ENCODE data around the gene SLAMF7. TPM values are rescaled to one million over a fixed set of nuclear protein-coding genes. Genes with fewer than 3 reads are reported as not detected.
A peak's percentile ranks its signal among the peaks of the same experiment; 100 is the strongest.

The SLAMF7 gene
- total and polyA plus RNA-seq, 10 of the 15 experiments (the other 5 are each of a cell fraction or from before 2014, with no cell fraction given), result 66.6 to 284 (median 108) TPM

- TF ChIP-seq BMI1 (IDR thresholded peaks at IDR 0.05; ENCODE audit: borderline replicate concordance), result no peak
- TF ChIP-seq BCL11A (IDR thresholded peaks at IDR 0.05; ENCODE audit: low read depth, low read length), result peak; percentile 82
- peak; percentile 57; the same call in 1 of the 2 replicates for TF ChIP-seq CREB1 (IDR thresholded peaks at IDR 0.05; ENCODE audit: low read depth)
- TF ChIP-seq YBX1 (IDR thresholded peaks at IDR 0.05), result peak; percentile 100
- TF ChIP-seq BCL3 (IDR thresholded peaks at IDR 0.05; ENCODE audit: borderline replicate concordance, insufficient read depth, low read depth, low read length, poor library complexity, severe bottlenecking), result peak; percentile 100
- no peak for TF ChIP-seq DPF2 (IDR thresholded peaks at IDR 0.05)
- no peak for TF ChIP-seq JUNB (IDR thresholded peaks at IDR 0.05)
- peak; percentile 75; the same call in 1 of the 2 replicates for TF ChIP-seq ZBTB4 (CRISPR knock-in tag; IDR thresholded peaks at IDR 0.05)
- peak; percentile 71 for TF ChIP-seq IKZF1 (conservative IDR thresholded peaks at IDR 0.05)
- peak; percentile 69; the same call in 1 of the 2 replicates for TF ChIP-seq MXI1 (IDR thresholded peaks at IDR 0.05; ENCODE audit: low read depth, low read length)
- peak; percentile 100 for TF ChIP-seq RB1 (IDR thresholded peaks at IDR 0.05; ENCODE audit: borderline replicate concordance)
- 0 out of 2 replicates have a peak, but pooled peaks have one; percentile 26 for TF ChIP-seq SMARCA5 (IDR thresholded peaks at IDR 0.05)
- TF ChIP-seq EED (IDR thresholded peaks at IDR 0.05; ENCODE audit: low read depth), result peak; percentile 83
- TF ChIP-seq POU2F2 (IDR thresholded peaks at IDR 0.05; ENCODE audit: borderline replicate concordance, low read depth, low read length), result peak; percentile 60; the same call in 1 of the 3 replicates
- no peak for TF ChIP-seq FOXK2 (IDR thresholded peaks at IDR 0.05)
- TF ChIP-seq RUNX3 (IDR thresholded peaks at IDR 0.05; ENCODE audit: low read length), result peak; percentile 61
- TF ChIP-seq SKIL (IDR thresholded peaks at IDR 0.05; ENCODE audit: low read depth, poor library complexity, severe bottlenecking), result peak; percentile 78
- TF ChIP-seq CTCF (IDR thresholded peaks at IDR 0.05 in 2 of 3, conservative IDR thresholded peaks at IDR 0.05 in 1 of 3; ENCODE audit: control insufficient read depth in 2 of 3, extremely low read depth in 1 of 3, insufficient read depth in 1 of 3, low read depth in 3 of 3, low read length in 3 of 3), result peak; percentile 81 to 92 (median 91); a peak in 5 of 6 replicates
- peak; percentile 97 for TF ChIP-seq ATF2 (IDR thresholded peaks at IDR 0.05; ENCODE audit: low read length)
- TF ChIP-seq IRF4 (IDR thresholded peaks at IDR 0.05; ENCODE audit: low read depth, low read length), result peak; percentile 74
Measured at GRCh38 chr1:160726498-160727315, 12.3 kb upstream of the SLAMF7 start (continued).

Data from GM12878 (cell line).